Osteocyte (in vitro differentiated cells): ENCODE data around the gene ZIC4. TPM values are rescaled to one million over a fixed set of nuclear protein-coding genes. Genes with fewer than 3 reads are reported as not detected.

Experiments used
- DNase-seq: peaks from one replicate; pipeline ENCODE4 v3.0.0; 2021; ENCODE audit warnings: mixed read lengths; ENCODE audit not compliant: unreplicated experiment; ENCODE audit errors: extremely low spot score
- H3K27ac Mint-ChIP-seq: one replicate; pipeline ENCODE4 v1.8.0; 2021; ENCODE audit warnings: mild to moderate bottlenecking, mixed read lengths; ENCODE audit not compliant: unreplicated experiment
- H3K27me3 Mint-ChIP-seq: one replicate; pipeline ENCODE4 v1.8.0; 2021; ENCODE audit warnings: mixed read lengths; ENCODE audit not compliant: unreplicated experiment
- H3K36me3 Mint-ChIP-seq: one replicate; pipeline ENCODE4 v1.8.0; 2021; ENCODE audit warnings: mixed read lengths; ENCODE audit not compliant: unreplicated experiment
- H3K4me1 Mint-ChIP-seq: one replicate; pipeline ENCODE4 v1.8.0; 2021; ENCODE audit warnings: mixed read lengths; ENCODE audit not compliant: unreplicated experiment
- H3K4me3 Mint-ChIP-seq: one replicate; pipeline ENCODE4 v1.8.0; 2021; ENCODE audit warnings: mild to moderate bottlenecking, moderate library complexity, mixed read lengths; ENCODE audit not compliant: unreplicated experiment
- H3K9me3 Mint-ChIP-seq: one replicate; pipeline ENCODE4 v1.8.0; 2021; ENCODE audit warnings: mixed read lengths; ENCODE audit not compliant: unreplicated experiment
- total RNA-seq: library from RNA; stranded (reverse); gene quantifications from 2 replicates; pipeline ENCODE4 v1.2.1, GENCODE V29; 2021
- TF ChIP-seq, protein P1 (sequence below): fragments of 200-600 bp; sonication (generic); IDR thresholded peaks from 2 replicates; pipeline ENCODE4 v1.5.0; 2021; ENCODE audit warnings: antibody characterized with exemption, mild to moderate bottlenecking, moderate library complexity

The ZIC4 gene
- total RNA-seq, 1 donor from 2014 or later: 8.8 TPM

DNA sequence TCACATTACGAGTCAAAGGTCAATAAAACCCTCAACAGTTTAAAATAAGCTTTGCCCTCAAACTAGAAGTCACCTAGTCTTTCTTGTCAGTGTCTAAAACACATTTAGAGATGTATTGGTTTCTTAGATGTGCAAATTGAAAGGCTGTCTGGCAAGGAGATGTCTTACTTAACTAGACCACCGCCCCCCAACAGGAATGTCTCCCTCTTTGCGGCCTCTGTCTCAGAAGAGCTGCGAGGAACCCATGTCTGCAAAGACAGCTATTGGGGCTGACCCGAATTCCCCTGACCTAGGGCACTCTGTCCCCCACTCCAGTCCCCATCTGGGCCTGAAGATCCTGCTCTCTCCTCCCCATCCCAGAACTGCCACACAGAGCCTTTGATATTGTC, 46.3 kb downstream of the ZIC4 start:
- no peak overlapping the region for H3K4me3 Mint-ChIP-seq
- H3K27me3 Mint-ChIP-seq: peaks cover 85% of the 10 kb centered on the region
- H3K9me3 Mint-ChIP-seq: no peaks in the 10 kb centered on the region
- H3K27ac Mint-ChIP-seq: no peak overlapping the region
- peaks cover 2% of the 10 kb centered on the region for H3K36me3 Mint-ChIP-seq
- peaks cover 7% of the 10 kb centered on the region for H3K4me1 Mint-ChIP-seq
- TF ChIP-seq, protein P1, sequence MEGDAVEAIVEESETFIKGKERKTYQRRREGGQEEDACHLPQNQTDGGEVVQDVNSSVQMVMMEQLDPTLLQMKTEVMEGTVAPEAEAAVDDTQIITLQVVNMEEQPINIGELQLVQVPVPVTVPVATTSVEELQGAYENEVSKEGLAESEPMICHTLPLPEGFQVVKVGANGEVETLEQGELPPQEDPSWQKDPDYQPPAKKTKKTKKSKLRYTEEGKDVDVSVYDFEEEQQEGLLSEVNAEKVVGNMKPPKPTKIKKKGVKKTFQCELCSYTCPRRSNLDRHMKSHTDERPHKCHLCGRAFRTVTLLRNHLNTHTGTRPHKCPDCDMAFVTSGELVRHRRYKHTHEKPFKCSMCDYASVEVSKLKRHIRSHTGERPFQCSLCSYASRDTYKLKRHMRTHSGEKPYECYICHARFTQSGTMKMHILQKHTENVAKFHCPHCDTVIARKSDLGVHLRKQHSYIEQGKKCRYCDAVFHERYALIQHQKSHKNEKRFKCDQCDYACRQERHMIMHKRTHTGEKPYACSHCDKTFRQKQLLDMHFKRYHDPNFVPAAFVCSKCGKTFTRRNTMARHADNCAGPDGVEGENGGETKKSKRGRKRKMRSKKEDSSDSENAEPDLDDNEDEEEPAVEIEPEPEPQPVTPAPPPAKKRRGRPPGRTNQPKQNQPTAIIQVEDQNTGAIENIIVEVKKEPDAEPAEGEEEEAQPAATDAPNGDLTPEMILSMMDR: no peak
- DNase-seq: no peak

GRCh38 chr3:147359177-147360050, 46.9 kb downstream of the ZIC4 start:
- TF ChIP-seq, protein P1: no peak
- Mint-ChIP-seq H3K9me3 (no peaks in the 10 kb centered on the region), H3K27me3 (peaks cover 85% of the 10 kb centered on the region), H3K27ac (no peak overlapping the region), H3K4me1 (peaks cover 13% of the 10 kb centered on the region), H3K36me3 (peaks cover 2% of the 10 kb centered on the region), H3K4me3 (no peak overlapping the region)
- DNase-seq: no peak

DNA sequence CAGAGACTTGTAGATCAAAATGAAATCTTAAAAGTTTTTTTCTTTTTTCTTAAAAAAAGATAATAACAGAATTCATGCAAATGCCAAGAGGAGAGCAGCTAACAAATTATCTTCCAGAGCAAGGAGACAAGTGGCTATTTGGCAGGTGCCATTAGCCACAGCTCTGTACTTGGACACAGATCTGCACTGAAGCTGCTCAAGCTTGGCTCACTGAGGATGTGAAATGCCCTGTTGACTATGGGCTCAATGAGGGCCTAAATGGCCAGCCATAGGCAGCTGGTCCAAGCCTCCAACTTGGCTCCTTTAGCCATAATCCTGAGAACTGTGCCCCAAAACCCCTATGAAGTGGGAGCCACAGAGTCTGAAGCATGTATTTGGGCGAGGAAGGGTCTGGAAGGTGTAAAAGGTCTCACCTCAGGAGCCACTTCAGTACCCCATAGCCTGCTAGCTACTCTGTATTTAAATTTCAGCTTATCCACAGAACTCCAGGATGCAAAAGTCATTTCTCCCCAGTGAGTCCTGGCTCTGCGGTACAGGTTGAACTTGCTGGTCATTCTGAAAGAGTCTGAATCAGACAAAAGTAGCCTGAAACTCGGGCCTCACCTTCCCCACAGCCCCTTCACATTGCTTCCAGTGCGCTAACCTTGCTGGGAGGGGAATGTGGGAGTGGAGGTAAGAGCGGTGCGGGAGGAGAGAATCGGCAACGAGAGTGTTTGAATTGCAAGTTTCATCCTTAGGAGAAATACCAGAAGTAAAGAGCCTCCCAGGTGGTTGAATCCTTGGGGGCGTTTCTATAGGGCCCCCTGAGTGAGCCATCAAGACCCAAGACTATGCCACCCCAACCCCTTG, 48.0 kb downstream of the ZIC4 start:
- H3K36me3 Mint-ChIP-seq: peaks cover 5% of the 10 kb centered on the region
- no peak overlapping the region for H3K4me3 Mint-ChIP-seq
- TF ChIP-seq, protein P1: no peak
- peaks cover 16% of the 10 kb centered on the region for H3K4me1 Mint-ChIP-seq
- peaks cover 85% of the 10 kb centered on the region for H3K27me3 Mint-ChIP-seq
- DNase-seq: no peak
- H3K9me3 Mint-ChIP-seq: no peaks in the 10 kb centered on the region
- no peak overlapping the region for H3K27ac Mint-ChIP-seq

DNA sequence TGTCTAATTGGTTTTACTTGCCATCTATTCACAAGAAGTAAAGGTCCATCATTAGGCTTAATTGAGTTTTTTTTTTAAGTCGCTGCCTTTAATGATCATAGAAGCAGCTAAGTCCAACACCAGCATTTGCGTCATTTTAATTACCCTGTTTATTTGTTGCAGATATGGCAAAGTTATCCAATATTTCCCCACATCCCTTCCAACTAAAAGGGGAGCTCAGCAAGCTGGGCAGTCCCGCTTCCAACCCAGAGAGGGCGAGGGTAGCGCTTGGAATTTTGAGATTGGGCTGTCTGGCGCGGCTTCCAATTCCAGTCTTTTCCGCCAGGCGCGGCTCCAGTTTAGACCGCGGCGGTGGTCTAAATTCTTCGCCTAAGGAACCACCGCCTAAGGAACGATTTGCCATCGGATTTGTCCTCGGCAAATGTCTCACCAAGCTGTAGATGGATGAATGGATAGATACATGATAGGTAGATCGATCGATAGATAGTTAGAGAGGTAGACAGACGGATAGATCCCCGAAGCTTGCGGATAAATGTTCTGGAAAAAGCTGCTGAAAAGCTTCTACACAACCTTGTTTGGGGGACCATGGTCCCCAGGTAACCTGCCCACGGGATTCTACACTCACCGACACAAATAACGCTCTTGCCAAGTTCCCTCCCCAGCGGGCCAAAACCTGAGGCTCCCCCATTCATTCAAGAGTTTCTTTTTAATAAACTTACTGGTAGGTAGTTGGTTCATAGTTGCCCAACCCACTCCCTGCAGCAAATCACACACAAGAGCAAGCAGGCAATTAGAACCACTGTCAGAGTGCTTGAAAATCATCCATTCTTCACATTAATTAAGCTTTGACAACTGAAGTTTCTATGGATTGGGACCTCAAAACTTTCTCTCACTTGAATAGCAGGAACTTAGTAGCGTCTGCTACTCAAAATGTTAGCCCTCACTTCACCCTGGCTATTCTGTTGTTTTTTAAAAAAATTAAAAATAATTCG, 49.1 kb downstream of the ZIC4 start:
- Mint-ChIP-seq H3K4me3 (no peak overlapping the region), H3K27me3 (peaks cover 89% of the 10 kb centered on the region), H3K9me3 (no peaks in the 10 kb centered on the region), H3K4me1 (peaks cover 16% of the 10 kb centered on the region), H3K36me3 (peaks cover 5% of the 10 kb centered on the region), H3K27ac (no peak overlapping the region)
- no peak for DNase-seq
- TF ChIP-seq, protein P1: no peak
